GM12892 (cell line): ENCODE measurements around the gene RAB20. TPM values are rescaled to one million over a fixed set of nuclear protein-coding genes. Genes with fewer than 3 reads are reported as not detected.
"Not testable (repeated sequence)": the region's sequence is repeated elsewhere in the genome, so short reads cannot be mapped to it uniquely, and the experiment has no call there.

Experiments used
- DNase-seq: peaks from one replicate; pipeline ENCODE4 v3.0.0; 2011; ENCODE audit not compliant: insufficient read length
- FAIRE-seq: peaks from 2 replicates; lab custom pipeline; 2011; peaks lifted over from hg19 to GRCh38; lab: Jason Lieb, UNC
- POLR2A ChIP-seq: IDR thresholded peaks from 2 replicates; pipeline ENCODE4 v1.6.1; 2011; ENCODE audit warnings: low read depth, low read length, control low read depth
- POLR2AphosphoS5 ChIP-seq: IDR thresholded peaks from 2 replicates; pipeline ENCODE4 v1.6.1; 2011; ENCODE audit warnings: low read depth, low read length, control low read depth
- TAF1 ChIP-seq: IDR thresholded peaks from 2 replicates; pipeline ENCODE4 v1.6.1; 2011; ENCODE audit warnings: low read depth, mild to moderate bottlenecking, control low read depth, low read length, borderline replicate concordance
- polyA plus RNA-seq: library from polyadenylated mRNA; unstranded; fragments of >200 nt; gene quantifications from one replicate; pipeline ENCODE4 v1.2.1, GENCODE V29; 2012; ENCODE audit warnings: missing spikeins, inconsistent platforms; ENCODE audit not compliant: missing spikeins

The RAB20 gene, protein sequence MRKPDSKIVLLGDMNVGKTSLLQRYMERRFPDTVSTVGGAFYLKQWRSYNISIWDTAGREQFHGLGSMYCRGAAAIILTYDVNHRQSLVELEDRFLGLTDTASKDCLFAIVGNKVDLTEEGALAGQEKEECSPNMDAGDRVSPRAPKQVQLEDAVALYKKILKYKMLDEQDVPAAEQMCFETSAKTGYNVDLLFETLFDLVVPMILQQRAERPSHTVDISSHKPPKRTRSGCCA
- polyA plus RNA-seq, result 20.3 TPM

DNA sequence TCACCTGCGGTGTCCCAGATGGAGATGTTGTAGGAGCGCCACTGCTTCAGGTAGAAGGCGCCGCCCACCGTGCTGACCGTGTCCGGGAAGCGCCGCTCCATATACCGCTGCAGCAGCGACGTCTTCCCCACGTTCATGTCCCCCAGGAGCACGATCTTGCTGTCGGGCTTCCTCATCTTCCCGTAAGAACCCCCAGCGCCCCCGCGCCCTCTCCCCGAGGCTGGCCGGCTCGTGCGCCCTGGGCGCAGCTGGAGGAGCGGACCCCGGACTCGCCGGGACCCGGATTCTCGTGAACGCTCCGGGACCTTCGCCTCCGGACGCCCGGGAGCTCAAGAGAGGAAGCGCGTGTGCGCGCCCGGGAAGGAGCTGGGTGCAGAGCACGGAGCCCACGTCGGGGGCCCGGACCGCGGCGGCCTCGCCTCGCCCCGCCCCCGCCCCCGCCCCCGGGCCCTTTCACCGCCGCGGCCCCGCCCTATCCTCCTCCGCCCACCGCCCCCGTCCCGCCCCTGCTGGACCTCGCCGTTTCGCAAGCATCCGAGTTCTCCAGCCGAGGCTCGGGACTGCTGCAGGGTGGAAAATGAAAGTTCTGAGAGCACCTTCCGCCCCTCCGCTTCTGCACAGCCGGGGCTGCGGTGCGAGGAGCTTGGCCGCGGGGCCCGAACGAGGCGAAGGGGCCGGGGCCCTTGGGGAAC lies at the start of gene RAB20:
RAB20 (minus strand) TSS at position 379 of the 692 bp plus-strand sequence; CDS start at position 176, 203 bp downstream.
- DNase-seq (peak; percentile 66), FAIRE-seq (peak; percentile 85)
- TF ChIP-seq POLR2A (peak; percentile 51; the same call in 1 of the 2 replicates), POLR2AphosphoS5 (no peak)

DNA sequence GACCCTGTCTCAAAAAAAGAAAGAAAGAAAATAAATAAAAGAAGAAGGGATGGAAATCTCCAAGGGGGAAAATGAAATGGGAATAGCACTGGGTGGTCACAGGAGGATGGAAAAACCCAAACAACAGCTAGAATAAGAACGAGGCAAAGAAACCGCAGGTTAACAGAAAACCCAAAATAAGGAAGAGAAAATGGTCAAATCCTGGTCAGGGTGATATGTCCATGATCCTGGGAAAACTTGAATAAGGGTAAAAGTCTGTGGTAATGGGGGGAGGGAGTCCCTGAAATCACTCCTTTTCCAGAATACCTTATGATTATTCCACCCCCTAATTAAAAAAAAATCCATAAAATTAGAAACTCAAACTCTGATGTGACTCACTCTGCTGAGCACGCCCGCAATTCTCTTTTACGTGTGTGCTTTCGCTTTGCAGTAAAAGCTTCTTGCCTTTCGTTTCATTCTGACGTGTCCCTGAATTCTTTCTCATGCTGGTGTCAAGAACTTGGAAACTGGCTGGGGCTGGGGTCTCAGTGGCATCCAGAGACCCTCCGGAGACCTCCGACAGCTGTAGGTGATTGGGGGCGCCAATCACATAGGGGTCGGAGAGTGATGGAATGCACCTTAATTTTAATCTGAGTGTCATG lies 49.6 kb upstream of the RAB20 start:
- DNase-seq, result no peak
- FAIRE-seq, result no peak
- TF ChIP-seq POLR2A (no peak), POLR2AphosphoS5 (no peak), TAF1 (no peak)

DNA sequence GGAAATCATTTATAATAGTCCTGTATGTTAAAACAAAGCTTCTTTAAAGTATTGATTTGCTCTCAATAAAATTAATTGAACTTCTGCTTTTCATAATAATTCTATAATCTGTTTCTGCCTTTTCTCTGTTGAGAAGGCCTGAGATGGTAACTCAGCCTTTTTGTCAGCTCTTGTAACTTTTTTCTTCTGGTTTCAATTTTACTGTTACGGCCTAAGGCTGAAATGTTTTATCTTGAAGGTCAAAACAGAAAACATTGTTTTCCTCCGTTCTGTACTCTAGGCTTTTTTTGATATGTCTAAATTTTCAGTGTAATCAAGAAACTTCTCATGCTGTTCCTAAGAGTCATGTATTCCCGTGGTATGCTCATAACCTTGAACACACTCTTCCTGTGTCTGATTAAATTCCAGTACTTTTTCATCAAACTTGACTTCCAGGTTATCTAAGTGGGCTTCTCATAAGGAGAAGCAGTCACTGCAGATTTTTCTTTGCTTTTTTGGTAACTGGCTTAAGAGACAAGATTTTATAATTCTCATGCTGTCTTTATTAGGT lies 46.2 kb upstream of the RAB20 start:
- DNase-seq, result no peak
- no peak for TF ChIP-seq POLR2A
- TF ChIP-seq TAF1, result no peak
- no peak for TF ChIP-seq POLR2AphosphoS5
- no peak for FAIRE-seq

DNA sequence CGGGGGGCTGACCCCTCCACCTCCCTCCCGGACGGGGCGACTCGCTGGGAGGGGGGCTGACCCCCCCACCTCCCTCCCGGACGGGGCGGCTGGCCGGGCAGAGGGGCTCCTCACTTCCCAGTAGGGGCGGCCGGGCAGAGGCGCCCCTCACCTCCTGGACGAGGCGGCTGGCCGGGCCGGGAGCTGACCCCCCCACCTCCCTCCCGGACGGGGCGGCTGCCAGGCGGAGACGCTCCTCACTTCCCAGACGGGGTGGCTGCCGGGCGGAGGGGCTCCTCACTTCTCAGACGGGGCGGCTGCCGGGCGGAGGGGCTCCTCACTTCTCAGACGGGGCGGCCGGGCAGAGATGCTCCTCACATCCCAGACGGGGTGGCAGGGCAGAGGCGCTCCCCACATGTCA lies 44.8 kb upstream of the RAB20 start:
- not testable (repeated sequence) for FAIRE-seq, DNase-seq

DNA sequence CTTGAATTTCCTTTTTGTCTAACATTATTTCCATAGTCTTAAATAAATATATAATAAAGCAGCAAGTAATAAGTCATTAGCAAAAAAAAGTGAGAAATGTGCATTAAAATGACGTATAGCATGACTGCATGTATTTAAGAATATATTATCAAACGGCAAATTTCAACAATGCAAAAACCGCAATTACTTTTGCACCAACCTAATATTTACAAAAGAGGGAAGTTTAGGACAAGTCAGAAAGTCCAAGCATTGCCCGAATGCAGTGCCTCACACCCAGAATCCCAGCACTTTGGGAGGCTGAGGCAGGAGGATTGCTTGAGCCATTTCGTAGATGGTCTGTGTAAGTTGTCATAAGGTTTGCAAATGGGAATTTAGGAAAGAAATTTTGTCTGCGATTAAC lies 43.6 kb upstream of the RAB20 start:
- no peak for FAIRE-seq
- no peak for TF ChIP-seq POLR2A
- TF ChIP-seq POLR2AphosphoS5, result no peak

DNA sequence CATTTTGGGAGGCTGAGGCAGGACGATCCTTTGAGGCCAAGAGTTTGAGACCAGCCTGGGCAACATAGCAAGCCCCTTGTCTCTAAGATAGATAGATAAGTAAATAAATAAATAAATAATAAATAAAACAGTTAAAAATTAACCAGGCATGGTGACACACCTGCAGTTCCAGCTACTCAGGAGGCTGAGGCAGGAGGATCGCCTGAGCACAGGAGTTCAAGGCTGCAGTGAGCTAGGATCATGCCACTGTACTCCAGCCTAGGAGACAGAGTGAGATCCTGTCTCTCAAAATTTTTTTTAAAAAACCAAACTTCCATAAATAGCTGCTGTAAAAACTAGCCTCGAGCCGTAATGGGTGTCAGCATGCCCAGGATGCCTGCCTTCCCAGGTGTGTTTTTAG lies 39.5 kb upstream of the RAB20 start:
- TF ChIP-seq POLR2AphosphoS5 (no peak), POLR2A (no peak), TAF1 (no peak)
- DNase-seq, result no peak
- no peak for FAIRE-seq

More for the DNA sequence above, 43.6 kb upstream of the RAB20 start:
- no peak for DNase-seq

DNA sequence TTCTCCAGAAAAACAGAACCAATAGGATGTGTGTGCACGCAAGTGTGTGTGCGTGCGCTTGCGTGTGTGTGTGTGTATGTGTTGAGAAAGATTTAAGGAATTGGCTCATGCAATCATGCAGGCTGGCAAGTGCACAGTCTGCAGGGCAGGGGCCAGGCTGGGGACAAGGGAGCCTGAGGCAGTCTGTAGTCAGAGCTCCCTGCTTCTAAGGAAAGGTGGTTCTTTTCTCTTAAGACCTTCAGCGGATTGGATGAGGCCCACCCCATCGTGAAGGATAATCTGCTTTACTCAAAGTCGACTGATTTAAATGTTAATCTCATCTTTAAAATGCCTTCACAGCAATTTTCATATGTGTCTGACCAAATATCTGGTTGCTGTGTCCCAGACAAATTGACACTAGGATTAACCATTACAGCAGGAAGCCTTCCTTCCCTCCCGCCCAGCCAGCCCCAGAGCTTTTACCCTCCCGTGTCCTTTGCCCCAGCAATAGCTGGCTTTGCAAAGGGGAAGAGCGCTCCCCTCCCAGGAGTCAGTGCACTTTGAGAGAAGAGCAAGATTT lies 38.8 kb upstream of the RAB20 start:
- TF ChIP-seq POLR2A (no peak), POLR2AphosphoS5 (no peak), TAF1 (no peak)
- no peak for FAIRE-seq
- DNase-seq, result no peak

DNA sequence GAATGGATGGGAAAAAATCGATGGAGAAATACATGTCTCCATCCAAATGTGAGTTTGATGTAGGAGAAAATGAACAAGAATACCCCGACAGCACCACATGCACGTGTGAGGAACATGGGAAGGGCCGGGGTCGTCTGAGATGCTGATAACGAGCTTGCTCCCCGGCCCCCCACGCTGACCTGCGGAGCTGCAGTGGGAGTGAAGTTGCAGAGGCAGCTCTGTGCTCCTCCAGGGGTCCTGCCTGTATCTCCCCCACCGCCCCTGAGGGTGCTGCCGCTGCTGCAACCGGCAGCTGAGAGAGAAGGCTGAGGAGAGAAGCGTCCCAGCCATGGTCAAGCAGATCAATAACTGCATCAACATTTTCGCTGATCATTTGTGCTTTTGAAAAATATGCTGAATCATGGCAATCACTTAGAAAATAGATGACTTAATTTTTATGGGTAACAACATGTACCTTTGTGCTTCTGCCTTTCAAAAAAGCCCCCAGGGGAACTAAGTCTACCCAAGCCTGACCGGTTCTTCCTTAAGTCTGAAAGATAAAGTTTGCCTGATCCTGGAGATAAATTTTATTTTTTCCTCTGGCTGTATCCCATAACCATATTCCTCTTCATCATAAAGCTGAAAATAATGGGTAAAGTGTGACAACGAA lies 35.6 kb upstream of the RAB20 start:
- DNase-seq (no peak), FAIRE-seq (no peak)

DNA sequence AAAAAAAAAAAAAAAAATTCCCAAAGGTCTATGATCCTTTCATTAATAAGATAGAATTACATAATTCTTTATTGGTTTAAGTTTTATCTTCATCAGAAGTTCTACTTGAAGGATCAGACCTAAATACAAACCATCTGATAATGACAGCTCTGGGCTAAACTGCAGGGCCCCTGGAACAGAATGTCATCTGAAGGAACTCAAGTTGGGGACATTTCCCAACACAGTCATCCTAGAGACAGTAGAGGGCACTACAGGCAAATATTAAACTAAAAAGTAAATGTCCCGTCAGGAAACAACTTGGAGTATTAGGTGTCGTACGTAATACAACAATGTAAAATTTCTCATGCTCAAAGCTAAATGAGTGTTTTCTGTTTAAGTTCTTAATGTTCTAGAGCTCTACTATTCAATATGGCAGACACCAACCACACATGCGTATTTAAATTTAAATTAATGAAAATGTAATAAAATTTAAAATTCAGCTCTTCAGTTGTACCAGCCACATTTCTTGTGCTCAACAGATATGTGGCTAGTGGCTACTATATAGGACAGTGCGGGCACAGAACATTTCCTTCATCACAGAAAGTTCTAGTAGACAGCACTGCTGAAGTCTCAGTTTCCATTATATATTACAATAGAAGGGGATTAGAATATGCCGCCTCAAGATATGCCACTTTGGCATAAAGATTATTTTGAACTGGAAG lies 32.1 kb upstream of the RAB20 start:
- TF ChIP-seq TAF1, result no peak
- TF ChIP-seq POLR2A, result no peak
- no peak for TF ChIP-seq POLR2AphosphoS5
- FAIRE-seq (no peak), DNase-seq (peak; percentile 38)

More for the DNA sequence above, 35.6 kb upstream of the RAB20 start:
- TF ChIP-seq TAF1 (no peak), POLR2AphosphoS5 (no peak), POLR2A (no peak)

DNA sequence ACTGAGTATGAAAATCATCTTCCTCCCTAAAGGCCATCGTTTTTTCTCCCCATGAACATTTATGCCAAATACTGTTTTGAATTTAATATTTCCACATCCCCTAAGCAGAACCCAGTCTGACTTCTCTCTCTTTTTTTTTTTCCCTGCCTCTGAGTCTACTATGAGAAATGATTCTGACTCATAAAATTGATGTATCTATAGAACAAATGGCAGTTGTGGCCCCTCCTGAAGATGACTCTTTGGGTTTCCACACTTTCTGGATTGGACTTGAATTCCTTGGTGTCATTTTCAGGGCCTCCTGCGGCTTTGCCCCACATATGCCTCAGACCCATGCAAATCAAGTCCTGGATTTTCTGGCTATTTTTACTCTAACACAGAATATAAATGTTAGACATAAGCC lies 31.1 kb upstream of the RAB20 start:
- FAIRE-seq, result no peak
- TF ChIP-seq POLR2A, result no peak
- no peak for TF ChIP-seq TAF1
- no peak for TF ChIP-seq POLR2AphosphoS5
- no peak for DNase-seq
